Measurements from ENCODE around the gene RPP40. TPM values are rescaled to one million over a fixed set of nuclear protein-coding genes. Genes with fewer than 3 reads are reported as not detected.

The RPP40 gene
- total and polyA plus RNA-seq, 8 donors, result 3.3 to 7.3 (median 4.9) TPM; not detected in 2

GRCh38 chr6:5046430-5046829 lies 42.6 kb upstream of the RPP40 start:
- no peak overlapping the region for H3K4me3 ChIP-seq
- peaks cover 0 to 20% (median 9%) of the 10 kb centered on the region in 4 donors for H3K9me3 ChIP-seq
- intact Hi-C loops (cut with DNase I; ENCODE audit: low total_unique reads), result no loop called here
- DNase-seq, result peak in 1 of 2 donors; percentile 38
- WGBS, 5 donors, result 81 to 86% (median 84%) methylated on average over 7 to 9 of the region's 9 CpGs
- H3K36me3 ChIP-seq, result peaks cover 0 to 6% (median 0%) of the 10 kb centered on the region in 4 donors
- no peak overlapping the region for H3K27ac ChIP-seq
- H3K27me3 ChIP-seq, result no peaks in the 10 kb centered on the region
- TF ChIP-seq POLR2A (IDR thresholded peaks at IDR 0.05), result no peak
- TF ChIP-seq CTCF (IDR thresholded peaks at IDR 0.05), result no peak
- TF ChIP-seq POLR2AphosphoS5 (IDR thresholded peaks at IDR 0.05), result no peak
- no peak for TF ChIP-seq EP300 (IDR thresholded peaks at IDR 0.05)
- H3K4me1 ChIP-seq, result no peaks in the 10 kb centered on the region

DNA sequence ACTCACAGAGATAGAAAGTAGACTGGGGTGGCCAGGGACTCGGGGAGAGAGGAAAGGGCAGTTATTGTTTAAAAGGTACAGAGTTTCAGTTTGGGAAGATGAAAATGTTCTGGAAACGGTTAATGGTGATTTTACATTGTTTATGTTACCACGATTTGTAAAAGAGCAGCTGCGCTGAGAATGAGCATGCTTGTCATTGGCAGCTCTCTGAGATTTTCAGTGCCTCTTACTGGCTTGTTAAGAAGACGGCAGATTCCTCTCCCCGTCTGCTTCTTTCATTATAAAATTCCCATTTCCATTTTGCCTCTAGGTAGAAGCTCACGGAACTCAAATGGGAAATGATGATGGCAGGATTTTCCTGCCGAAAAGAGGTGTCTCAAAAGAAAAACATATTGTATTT lies 41.6 kb upstream of the RPP40 start:
- WGBS, 5 donors, result 60 to 84% (median 69%) methylated on average over 8 of the region's 8 CpGs

GRCh38 chr6:5044866-5045265 lies 41.0 kb upstream of the RPP40 start:
- 74 to 98% (median 96%) methylated on average over 3 of the region's 3 CpGs for WGBS, 5 donors
- H3K27ac ChIP-seq, result no peak overlapping the region
- H3K36me3 ChIP-seq, result peaks cover 0 to 6% (median 0%) of the 10 kb centered on the region in 4 donors
- intact Hi-C loops (cut with DNase I; ENCODE audit: low total_unique reads), result no loop called here
- TF ChIP-seq EP300 (IDR thresholded peaks at IDR 0.05) (no peak), CTCF (IDR thresholded peaks at IDR 0.05) (no peak), POLR2AphosphoS5 (IDR thresholded peaks at IDR 0.05) (no peak), POLR2A (IDR thresholded peaks at IDR 0.05) (no peak)
- H3K27me3 ChIP-seq, result no peaks in the 10 kb centered on the region
- no peak for DNase-seq
- H3K4me3 ChIP-seq, result no peak overlapping the region
- peaks cover 0 to 5% (median 0%) of the 10 kb centered on the region in 4 donors for H3K9me3 ChIP-seq
- H3K4me1 ChIP-seq, result no peaks in the 10 kb centered on the region

More for the DNA sequence above, 41.6 kb upstream of the RPP40 start:
- Histone ChIP-seq H3K27me3 (no peaks in the 10 kb centered on the region), H3K27ac (no peak overlapping the region), H3K36me3 (peaks cover 0 to 6% (median 0%) of the 10 kb centered on the region in 4 donors), H3K4me3 (no peak overlapping the region), H3K4me1 (no peaks in the 10 kb centered on the region), H3K9me3 (peaks cover 0 to 10% (median 2%) of the 10 kb centered on the region in 4 donors)
- intact Hi-C loops (cut with DNase I; ENCODE audit: low total_unique reads), result no loop called here
- TF ChIP-seq POLR2A (IDR thresholded peaks at IDR 0.05) (no peak), CTCF (IDR thresholded peaks at IDR 0.05) (no peak), EP300 (IDR thresholded peaks at IDR 0.05) (no peak), POLR2AphosphoS5 (IDR thresholded peaks at IDR 0.05) (no peak)
- peak in 1 of 2 donors; percentile 32 for DNase-seq

DNA sequence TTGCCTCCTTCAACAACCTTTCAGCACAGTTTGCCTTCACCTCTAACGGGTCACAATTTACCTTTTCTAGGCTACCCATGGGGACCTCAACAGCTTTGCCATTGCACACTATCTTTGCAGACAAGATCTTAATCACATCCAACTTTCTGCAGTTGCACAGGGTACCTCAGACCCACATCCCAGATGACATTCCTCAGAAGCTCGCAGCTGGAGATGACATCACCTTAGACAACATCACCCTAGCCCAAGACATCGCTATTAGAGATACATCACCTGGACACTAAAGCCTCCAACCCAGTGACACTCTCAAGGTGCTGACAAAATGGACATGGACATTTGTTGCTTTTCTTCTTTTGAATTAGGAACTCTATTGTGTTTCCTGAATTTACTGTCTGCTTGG lies 38.6 kb upstream of the RPP40 start:
- Histone ChIP-seq H3K36me3 (peaks cover 0 to 6% (median 0%) of the 10 kb centered on the region in 4 donors), H3K27me3 (no peaks in the 10 kb centered on the region), H3K9me3 (no peaks in the 10 kb centered on the region), H3K27ac (no peak overlapping the region), H3K4me1 (no peaks in the 10 kb centered on the region), H3K4me3 (no peak overlapping the region)
- TF ChIP-seq POLR2A (IDR thresholded peaks at IDR 0.05), result no peak
- no peak for TF ChIP-seq EP300 (IDR thresholded peaks at IDR 0.05)
- no peak for TF ChIP-seq POLR2AphosphoS5 (IDR thresholded peaks at IDR 0.05)
- no peak for TF ChIP-seq CTCF (IDR thresholded peaks at IDR 0.05)
- intact Hi-C loops (cut with DNase I; ENCODE audit: low total_unique reads), result no loop called here
- no peak for DNase-seq
- WGBS, 5 donors, result 87 to 94% (median 93%) methylated on average over 3 of the region's 3 CpGs

Measured in stomach (tissue), 9 donors.